ENCODE data around the gene EEPD1.

GRCh38 chr7:36147361-36147760 is 5.7 kb upstream of the EEPD1 start:
- no peak for TF ChIP-seq CTCF (IDR thresholded peaks at IDR 0.05)
- no peak for TF ChIP-seq POLR2A (IDR thresholded peaks at IDR 0.05)

Data from Peyer's patch (tissue), 4 donors.